Activated CD4-positive, alpha-beta T cell treated with anti-CD3 and anti-CD28 coated beads, Interleukin-2, amount 50 U/mL, for 16 hours (primary cell): ENCODE results near the gene TCF7L2.

Experiments
- DNase-seq: peaks from one replicate; pipeline ENCODE4 v3.0.0-alpha.2; 2020

TCF7L2 gene

GRCh38 chr10:113025487-113025886 lies 75.4 kb downstream of the TCF7L2 start:
- no peak for DNase-seq

GRCh38 chr10:113026679-113027078 lies 76.6 kb downstream of the TCF7L2 start:
- no peak for DNase-seq

GRCh38 chr10:113027230-113027573 lies 77.2 kb downstream of the TCF7L2 start:
- no peak for DNase-seq

- no peak for DNase-seq
Observed at GRCh38 chr10:113027574-113028455, 77.8 kb downstream of the TCF7L2 start.

GRCh38 chr10:113028456-113029440 lies 78.7 kb downstream of the TCF7L2 start:
- no peak for DNase-seq

- no peak for DNase-seq
Observed at GRCh38 chr10:113030453-113030852, 80.4 kb downstream of the TCF7L2 start.

GRCh38 chr10:113031147-113031546 lies 81.1 kb downstream of the TCF7L2 start:
- DNase-seq: no peak

- no peak for DNase-seq
Observed at GRCh38 chr10:113033991-113034390, 83.9 kb downstream of the TCF7L2 start.

GRCh38 chr10:113035732-113036312 lies 85.8 kb downstream of the TCF7L2 start:
- no peak for DNase-seq

GRCh38 chr10:113036619-113037018 lies 86.6 kb downstream of the TCF7L2 start:
- DNase-seq: no peak

- DNase-seq: no peak
Observed at GRCh38 chr10:113037218-113037617, 87.2 kb downstream of the TCF7L2 start.

- DNase-seq: no peak
Observed at GRCh38 chr10:113038183-113038582, 88.1 kb downstream of the TCF7L2 start.

GRCh38 chr10:113038985-113039384 lies 88.9 kb downstream of the TCF7L2 start:
- no peak for DNase-seq

GRCh38 chr10:113041324-113041723 lies 91.3 kb downstream of the TCF7L2 start:
- no peak for DNase-seq

- no peak for DNase-seq
Observed at GRCh38 chr10:113041841-113042750, 92.0 kb downstream of the TCF7L2 start.

- DNase-seq: no peak
Observed at GRCh38 chr10:113042868-113043267, 92.8 kb downstream of the TCF7L2 start.

GRCh38 chr10:113044016-113044755 lies 94.1 kb downstream of the TCF7L2 start:
- DNase-seq: no peak

- no peak for DNase-seq
Observed at GRCh38 chr10:113045147-113046055, 95.4 kb downstream of the TCF7L2 start.

GRCh38 chr10:113047151-113047550 lies 97.1 kb downstream of the TCF7L2 start:
- no peak for DNase-seq

- no peak for DNase-seq
Observed at GRCh38 chr10:113047605-113047962, 97.5 kb downstream of the TCF7L2 start.
